CD14-positive monocyte (primary cell): ENCODE measurements around the gene HPGDS. TPM values are rescaled to one million over a fixed set of nuclear protein-coding genes. Genes with fewer than 3 reads are reported as not detected.
"Not testable (repeated sequence)": the region's sequence is repeated elsewhere in the genome, so short reads cannot be mapped to it uniquely, and the experiment has no call there.

Source experiments
- DNase-seq, 3 donors: peaks; one replicate each; pipeline ENCODE4 v3.0.0-alpha.2; 2011 to 2022
- H2AFZ ChIP-seq: 2 replicates; pipeline ENCODE4 v1.6.0; 2012; ENCODE audit warnings: mild to moderate bottlenecking, low read depth, low read length, inconsistent platforms; ENCODE audit not compliant: insufficient read depth, poor library complexity, severe bottlenecking
- H3K27ac ChIP-seq, 2 donors: 1 replicate in 1 of 2; 2 replicates in 1 of 2; pipeline ENCODE4 v1.5.1; 2012 to 2013; ENCODE audit warnings: low read length in 2 of 2, control low read depth in 1 of 2, inconsistent platforms in 1 of 2, low read depth in 1 of 2, mild to moderate bottlenecking in 1 of 2
- H3K27me3 ChIP-seq, 2 donors: one replicate each; pipeline versions ENCODE4 v1.6.0 to v1.6.1; 2011 to 2013; ENCODE audit warnings: low read length in 2 of 2; ENCODE audit not compliant: control insufficient read depth in 2 of 2, insufficient read depth in 2 of 2
- H3K36me3 ChIP-seq, 2 donors: replicated peaks in 1 of 2; 1 replicate in 1 of 2; 2 replicates in 1 of 2; pipeline versions ENCODE4 v1.5.1 to v1.6.1; 2012 to 2013; ENCODE audit warnings: low read length in 2 of 2, control low read depth in 1 of 2, inconsistent platforms in 1 of 2, mild to moderate bottlenecking in 1 of 2; ENCODE audit not compliant: insufficient read depth in 2 of 2, control insufficient read depth in 1 of 2
- H3K4me1 ChIP-seq, 2 donors: 1 replicate in 1 of 2; 2 replicates in 1 of 2; pipeline versions ENCODE4 v1.5.1 to v1.6.1; 2012 to 2013; ENCODE audit warnings: low read length in 2 of 2, control low read depth in 1 of 2, inconsistent platforms in 1 of 2, mild to moderate bottlenecking in 1 of 2, moderate library complexity in 1 of 2; ENCODE audit not compliant: insufficient read depth in 2 of 2, control insufficient read depth in 1 of 2
- H3K4me2 ChIP-seq: replicated peaks from 2 replicates; pipeline ENCODE3; 2012; ENCODE audit warnings: low read length, moderate library complexity, mild to moderate bottlenecking; ENCODE audit not compliant: poor library complexity, severe bottlenecking; ENCODE audit errors: extremely low read depth
- H3K4me3 ChIP-seq, 3 experiments: fragments of 200-600 bp in 1 of 3; sonication (generic) in 1 of 3; replicated peaks in 1 of 3; 1 replicate in 2 of 3; 2 replicates in 1 of 3; pipeline ENCODE4 v1.5.1; 2011 to 2013; ENCODE audit warnings: low read length in 3 of 3, mild to moderate bottlenecking in 3 of 3, control low read depth in 2 of 3, low read depth in 2 of 3, inconsistent platforms in 1 of 3, moderate library complexity in 1 of 3
- H3K79me2 ChIP-seq: 2 replicates; pipeline ENCODE4 v1.6.0; 2012; ENCODE audit warnings: mild to moderate bottlenecking, control low read depth, inconsistent platforms, low read length, moderate library complexity; ENCODE audit not compliant: insufficient read depth
- H3K9ac ChIP-seq: 2 replicates; pipeline ENCODE4 v1.6.0; 2017; ENCODE audit warnings: low read length, mild to moderate bottlenecking; ENCODE audit not compliant: insufficient read depth, poor library complexity, severe bottlenecking
- H3K9me3 ChIP-seq, 2 donors: replicated peaks in 1 of 2; 1 replicate in 1 of 2; 2 replicates in 1 of 2; pipeline versions ENCODE4 v1.5.1 to v1.6.1; 2012 to 2013; ENCODE audit warnings: low read length in 2 of 2, control low read depth in 1 of 2; ENCODE audit not compliant: control insufficient read depth in 1 of 2, insufficient read depth in 1 of 2
- H4K20me1 ChIP-seq: 2 replicates; pipeline ENCODE4 v1.6.0; 2012; ENCODE audit warnings: mild to moderate bottlenecking, low read length, control low read depth, moderate library complexity; ENCODE audit not compliant: insufficient read depth
- H3K27ac Mint-ChIP-seq, 7 donors: one replicate each; pipeline ENCODE4 v1.8.0; 2020; ENCODE audit warnings: mild to moderate bottlenecking in 7 of 7, mixed read lengths in 7 of 7, moderate library complexity in 6 of 7, inconsistent platforms in 2 of 7
- H3K27me3 Mint-ChIP-seq, 3 donors: one replicate each; pipeline ENCODE4 v1.8.0; 2021 to 2022; ENCODE audit warnings: low read depth in 3 of 3, mild to moderate bottlenecking in 3 of 3, mixed read lengths in 3 of 3, moderate library complexity in 3 of 3, inconsistent platforms in 1 of 3
- H3K36me3 Mint-ChIP-seq, 2 donors: one replicate each; pipeline ENCODE4 v1.8.0; 2020; ENCODE audit warnings: mixed read lengths in 2 of 2, inconsistent platforms in 1 of 2, mild to moderate bottlenecking in 1 of 2
- H3K4me1 Mint-ChIP-seq: one replicate; pipeline ENCODE4 v1.8.0; 2020; ENCODE audit warnings: mild to moderate bottlenecking, mixed read lengths
- H3K4me3 Mint-ChIP-seq, 2 donors: one replicate each; pipeline ENCODE4 v1.8.0; 2020; ENCODE audit warnings: mild to moderate bottlenecking in 2 of 2, mixed read lengths in 2 of 2, moderate library complexity in 1 of 2
- H3K9me3 Mint-ChIP-seq, 7 donors: one replicate each; pipeline ENCODE4 v1.8.0; 2020 to 2022; ENCODE audit warnings: mixed read lengths in 7 of 7, mild to moderate bottlenecking in 6 of 7, moderate library complexity in 6 of 7, inconsistent platforms in 2 of 7
- WGBS: methylation state at CpG from one replicate; pipeline ENCODE4 v1.1.5; 2013; ENCODE audit warnings: missing lambda C conversion rate; ENCODE audit not compliant: insufficient coverage; 5-methylcytosine and 5-hydroxymethylcytosine counted together
- intact Hi-C, 2 donors: fragments of 100-400 bp; cut with micrococcal nuclease; formaldehyde crosslinking; loops; one replicate each; pipeline versions ENCODE4 v1.15.0 to v1.15.1; 2023
- polyA plus RNA-seq, 3 donors: library from polyadenylated mRNA; depleted of rRNA in 1 of 3; unstranded in 2 of 3; stranded (reverse) in 1 of 3; fragments of 300-500 nt in 2 of 3; fragments of >200 nt in 1 of 3; fragmentation: Illumina TruSeq in 2 of 3; gene quantifications; 1 replicate in 2 of 3; 2 replicates in 1 of 3; pipeline ENCODE4 v1.2.3, GENCODE V29; 2012 to 2021
- TF ChIP-seq, protein P1 (sequence below): fragments of 200-600 bp; IDR thresholded peaks from one replicate; pipeline ENCODE4 v1.8.0; 2022; ENCODE audit warnings: antibody characterized with exemption, mild to moderate bottlenecking

The HPGDS gene
- polyA plus RNA-seq, 3 donors = 0.05 to 0.30 TPM; not detected in 1

DNA sequence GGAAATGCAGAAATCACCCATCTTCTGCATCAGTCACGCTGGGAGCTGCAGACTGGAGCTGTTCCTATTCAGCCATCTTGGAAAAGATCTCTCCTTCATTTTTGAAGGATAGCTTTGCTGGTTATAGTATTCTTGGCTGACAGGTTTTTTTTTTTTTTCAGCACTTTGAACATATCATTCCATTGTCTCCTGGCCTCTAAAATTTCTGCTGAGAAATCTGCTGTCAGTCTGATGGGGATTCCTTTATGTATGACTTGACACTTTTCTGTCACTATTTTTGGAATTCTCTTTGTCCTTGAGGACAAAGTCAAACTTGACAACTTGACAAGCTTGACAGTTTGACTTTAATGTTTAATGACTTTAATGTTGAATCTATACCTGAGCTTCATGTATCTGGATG, 16.8 kb downstream of the HPGDS start:
- Mint-ChIP-seq H3K4me1 (no peaks in the 10 kb centered on the region), H3K27ac (no peak overlapping the region), H3K4me3 (no peak overlapping the region), H3K27me3 (no peaks in the 10 kb centered on the region), H3K36me3 (no peaks in the 10 kb centered on the region), H3K9me3 (peaks cover 22 to 36% (median 34%) of the 10 kb centered on the region in 7 donors)
- H4K20me1 ChIP-seq = no peaks in the 10 kb centered on the region
- WGBS = no CpG with 5 or more reads among the region's 1 CpG
- H3K36me3 ChIP-seq = no peaks in the 10 kb centered on the region
- no peak overlapping the region for H3K27ac ChIP-seq
- DNase-seq = no peak
- TF ChIP-seq, protein P1, sequence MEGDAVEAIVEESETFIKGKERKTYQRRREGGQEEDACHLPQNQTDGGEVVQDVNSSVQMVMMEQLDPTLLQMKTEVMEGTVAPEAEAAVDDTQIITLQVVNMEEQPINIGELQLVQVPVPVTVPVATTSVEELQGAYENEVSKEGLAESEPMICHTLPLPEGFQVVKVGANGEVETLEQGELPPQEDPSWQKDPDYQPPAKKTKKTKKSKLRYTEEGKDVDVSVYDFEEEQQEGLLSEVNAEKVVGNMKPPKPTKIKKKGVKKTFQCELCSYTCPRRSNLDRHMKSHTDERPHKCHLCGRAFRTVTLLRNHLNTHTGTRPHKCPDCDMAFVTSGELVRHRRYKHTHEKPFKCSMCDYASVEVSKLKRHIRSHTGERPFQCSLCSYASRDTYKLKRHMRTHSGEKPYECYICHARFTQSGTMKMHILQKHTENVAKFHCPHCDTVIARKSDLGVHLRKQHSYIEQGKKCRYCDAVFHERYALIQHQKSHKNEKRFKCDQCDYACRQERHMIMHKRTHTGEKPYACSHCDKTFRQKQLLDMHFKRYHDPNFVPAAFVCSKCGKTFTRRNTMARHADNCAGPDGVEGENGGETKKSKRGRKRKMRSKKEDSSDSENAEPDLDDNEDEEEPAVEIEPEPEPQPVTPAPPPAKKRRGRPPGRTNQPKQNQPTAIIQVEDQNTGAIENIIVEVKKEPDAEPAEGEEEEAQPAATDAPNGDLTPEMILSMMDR = no peak
- H3K27me3 ChIP-seq = no peaks in the 10 kb centered on the region
- H3K4me1 ChIP-seq = no peaks in the 10 kb centered on the region
- no peaks in the 10 kb centered on the region for H3K79me2 ChIP-seq
- no peak overlapping the region for H3K4me3 ChIP-seq
- no peak overlapping the region for H2AFZ ChIP-seq
- H3K4me2 ChIP-seq = no peak overlapping the region
- peaks cover 28 to 29% of the 10 kb centered on the region in 2 donors for H3K9me3 ChIP-seq
- intact Hi-C loops = no loop called here
- no peak overlapping the region for H3K9ac ChIP-seq

DNA sequence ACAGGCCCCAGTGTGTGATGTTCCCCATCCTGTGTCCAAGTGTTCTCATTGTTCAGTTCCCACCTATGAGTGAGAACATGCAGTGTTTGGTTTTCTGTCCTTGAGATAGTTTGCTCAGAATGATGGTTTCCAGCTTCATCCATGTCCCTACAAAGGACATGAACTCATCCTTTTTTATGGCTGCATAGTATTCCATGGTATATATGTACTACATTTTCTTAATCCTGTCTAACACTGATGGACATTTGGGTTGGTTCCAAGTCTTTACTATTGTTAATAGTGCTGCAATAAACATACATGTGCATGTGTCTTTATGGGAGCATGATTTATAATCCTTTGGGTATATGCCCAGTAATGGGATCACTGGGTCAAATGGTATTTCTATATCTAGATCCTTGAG, 22.7 kb downstream of the HPGDS start:
- H2AFZ ChIP-seq, H3K27me3 Mint-ChIP-seq, H3K27me3 ChIP-seq, H3K27ac Mint-ChIP-seq, H3K36me3 Mint-ChIP-seq, H3K4me2 ChIP-seq, H3K4me1 ChIP-seq, H3K4me1 Mint-ChIP-seq, H3K9ac ChIP-seq, H3K79me2 ChIP-seq, H3K4me3 ChIP-seq, intact Hi-C loops, H3K9me3 ChIP-seq, H3K4me3 Mint-ChIP-seq, H3K36me3 ChIP-seq, H4K20me1 ChIP-seq, H3K27ac ChIP-seq, DNase-seq: not testable (repeated sequence)
- H3K9me3 Mint-ChIP-seq = peaks cover 5 to 31% (median 16%) of the 10 kb centered on the region in 7 donors
